GM21381 (cell line): ENCODE measurements around the gene RAB30.
"Not testable (repeated sequence)": the region's sequence is repeated elsewhere in the genome, so short reads cannot be mapped to it uniquely, and the experiment has no call there.

Experiments
- ATAC-seq: cut with Tn5 transposase; IDR thresholded peaks from one replicate; pipeline ENCODE4 v1.9.1; 2021; ENCODE audit warnings: mild to moderate bottlenecking, moderate library complexity; ENCODE audit not compliant: unreplicated experiment

The RAB30 gene

GRCh38 chr11:83011333-83012167 is 60.1 kb downstream of the RAB30 start:
- ATAC-seq = no peak

GRCh38 chr11:83009999-83010398 is 61.7 kb downstream of the RAB30 start:
- ATAC-seq = no peak

DNA sequence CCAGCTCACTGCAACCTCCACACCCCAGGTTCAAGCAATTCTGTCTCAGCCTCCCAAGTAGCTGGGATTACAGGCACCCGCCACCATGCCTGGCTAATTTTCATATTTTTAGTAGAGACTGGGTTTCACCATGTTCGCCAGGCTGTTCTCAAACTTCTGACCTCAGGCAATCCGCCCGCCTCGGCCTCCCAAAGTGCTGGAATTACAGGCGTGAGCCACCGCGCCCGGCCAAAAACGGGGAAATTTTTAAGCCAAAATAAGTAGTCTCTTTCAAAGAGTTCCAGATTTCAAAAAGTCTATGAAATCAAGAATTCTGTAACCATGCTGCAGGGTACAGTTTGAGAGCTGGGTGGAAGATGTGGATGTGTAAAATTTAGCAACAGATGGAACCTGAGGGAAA is 62.6 kb downstream of the RAB30 start:
- ATAC-seq = not testable (repeated sequence)

GRCh38 chr11:83008581-83008923 is 63.1 kb downstream of the RAB30 start:
- no peak for ATAC-seq

GRCh38 chr11:83007909-83008580 is 63.7 kb downstream of the RAB30 start:
- ATAC-seq = no peak

DNA sequence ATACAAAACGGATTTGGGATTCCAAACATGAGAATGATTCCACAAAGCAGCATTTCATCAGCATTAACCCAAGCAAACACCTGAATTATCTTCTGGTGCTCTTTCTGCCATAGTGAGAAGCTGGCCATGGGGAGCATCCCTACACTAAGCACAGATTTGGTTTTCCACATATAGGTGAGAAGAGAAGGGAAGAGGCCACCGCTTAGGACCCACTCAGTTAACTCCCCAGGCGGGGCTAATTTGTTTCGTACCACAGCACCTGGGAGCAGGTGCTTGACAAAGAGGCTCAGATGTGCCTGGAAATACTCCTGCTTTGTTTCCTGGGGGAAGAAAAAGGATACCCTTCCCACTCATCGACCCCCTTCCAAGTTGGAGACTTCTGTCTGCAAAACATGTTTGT is 64.2 kb downstream of the RAB30 start:
- ATAC-seq = no peak

GRCh38 chr11:83006877-83007330 is 64.8 kb downstream of the RAB30 start:
- ATAC-seq = peak; percentile 78

- no peak for ATAC-seq
Measured at GRCh38 chr11:83004746-83005556, 66.7 kb downstream of the RAB30 start.

DNA sequence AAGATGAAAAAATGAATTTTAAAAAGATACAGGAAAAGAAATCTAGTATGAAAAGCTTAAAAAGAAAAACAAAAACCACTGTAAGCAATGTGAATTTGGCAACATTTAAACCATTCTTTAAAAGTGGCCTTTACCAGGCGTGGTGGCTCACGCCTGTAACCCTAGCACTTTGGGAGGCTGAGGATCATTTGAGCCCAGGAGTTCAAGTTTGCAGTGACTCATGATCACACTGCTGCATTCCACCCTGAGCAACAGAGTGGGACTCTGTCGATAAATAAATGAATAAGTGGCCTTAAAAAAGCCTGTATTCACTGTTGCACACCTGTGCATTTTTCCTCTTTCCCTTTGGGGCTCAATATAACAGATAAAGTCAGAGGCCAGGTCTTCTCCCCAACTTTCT is 69.2 kb downstream of the RAB30 start:
- ATAC-seq = no peak

- ATAC-seq = no peak
Measured at GRCh38 chr11:83002053-83002452, 69.6 kb downstream of the RAB30 start.

GRCh38 chr11:83000381-83000780 is 71.3 kb downstream of the RAB30 start:
- no peak for ATAC-seq

DNA sequence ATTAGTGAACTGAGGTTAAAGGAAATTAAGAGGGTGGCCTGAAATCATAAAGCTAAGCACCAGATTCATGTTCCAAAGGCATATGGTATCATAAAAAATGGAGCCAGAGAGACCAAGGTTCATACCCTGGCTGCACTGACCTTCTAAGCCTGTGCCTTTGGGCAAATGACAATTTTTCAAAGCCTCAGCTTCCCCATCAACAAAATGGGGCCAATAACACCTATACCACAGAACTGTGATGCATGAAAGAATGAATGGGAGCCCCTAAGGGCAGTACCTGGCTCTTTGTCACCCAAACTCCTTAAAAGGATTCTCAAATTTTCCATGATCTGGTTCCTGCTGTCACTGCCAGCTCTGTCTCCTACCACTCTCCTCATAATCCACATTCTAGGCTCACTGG is 72.5 kb downstream of the RAB30 start:
- no peak for ATAC-seq

DNA sequence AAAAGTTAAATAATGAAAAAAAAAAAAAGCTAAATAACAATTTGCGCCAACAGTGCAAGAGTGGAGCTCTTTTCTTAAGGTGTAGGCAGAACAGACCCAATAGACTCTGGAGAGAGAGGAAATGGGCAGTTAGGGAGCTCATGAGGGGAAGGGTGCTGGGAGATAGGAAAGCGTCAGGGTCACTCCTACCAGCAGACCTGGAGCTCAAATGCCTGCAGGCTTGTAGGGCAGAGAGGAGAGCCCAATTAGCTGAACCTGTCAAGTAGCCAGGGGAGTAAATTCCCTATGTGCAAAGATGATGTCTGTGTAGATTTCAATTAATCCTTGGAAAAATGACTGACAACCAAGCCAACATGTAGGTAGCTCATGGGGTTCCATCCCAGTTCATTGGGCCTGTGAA is 73.0 kb downstream of the RAB30 start:
- no peak for ATAC-seq

- ATAC-seq = peak; percentile 90
Measured at GRCh38 chr11:82996966-82997606, 74.6 kb downstream of the RAB30 start.

GRCh38 chr11:82995754-82996398 is 75.8 kb downstream of the RAB30 start:
- peak; percentile 38 for ATAC-seq

DNA sequence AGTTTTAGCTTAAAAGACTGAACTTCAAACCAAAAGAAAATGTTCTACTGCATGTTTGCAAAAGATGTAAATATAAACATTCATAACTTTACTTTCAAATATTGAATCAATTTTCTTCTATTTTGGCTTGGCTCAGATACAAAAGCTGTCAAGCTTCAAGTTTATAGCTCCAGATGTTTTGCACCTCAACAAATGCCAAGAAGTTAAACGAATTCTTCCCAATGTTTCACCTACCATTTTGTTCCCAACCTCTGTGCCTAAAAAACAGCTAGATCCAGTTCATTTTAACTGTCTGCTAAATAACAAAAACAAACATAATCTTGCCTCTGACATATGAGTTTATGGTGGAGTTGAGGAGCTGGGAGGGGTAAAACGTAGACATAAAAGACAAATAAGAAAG is 76.5 kb downstream of the RAB30 start:
- no peak for ATAC-seq

GRCh38 chr11:82994604-82995230 is 77.0 kb downstream of the RAB30 start:
- ATAC-seq = no peak

DNA sequence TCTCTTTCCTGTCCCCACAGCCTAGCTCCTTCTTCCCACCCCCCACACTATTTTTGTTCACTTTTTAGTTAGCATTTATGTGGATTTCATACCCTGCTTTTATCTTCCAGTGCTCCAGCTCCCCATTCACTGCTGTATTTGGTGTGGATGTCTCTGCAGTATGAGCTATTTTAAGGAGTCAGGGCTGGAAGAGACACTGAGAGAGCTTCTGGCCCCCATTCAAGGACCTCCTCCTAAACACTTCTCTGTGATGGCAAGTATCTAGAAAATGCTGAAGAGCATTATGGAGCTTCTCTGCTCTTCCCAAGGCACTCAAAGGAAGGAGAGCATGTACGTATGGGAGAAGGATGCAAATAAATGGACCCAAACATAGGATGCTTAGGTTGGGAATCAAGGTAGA is 79.5 kb downstream of the RAB30 start:
- no peak for ATAC-seq

GRCh38 chr11:82989628-82990404 is 81.9 kb downstream of the RAB30 start:
- ATAC-seq = no peak
